SW480 (cell line): ENCODE data around the gene KLHL35.
"Not testable (repeated sequence)": the region's sequence is repeated elsewhere in the genome, so short reads cannot be mapped to it uniquely, and the experiment has no call there.

Experiments
- DNase-seq: peaks from one replicate; pipeline ENCODE4 v3.0.0-alpha.2; 2016; ENCODE audit warnings: low spot score

Gene KLHL35

DNA sequence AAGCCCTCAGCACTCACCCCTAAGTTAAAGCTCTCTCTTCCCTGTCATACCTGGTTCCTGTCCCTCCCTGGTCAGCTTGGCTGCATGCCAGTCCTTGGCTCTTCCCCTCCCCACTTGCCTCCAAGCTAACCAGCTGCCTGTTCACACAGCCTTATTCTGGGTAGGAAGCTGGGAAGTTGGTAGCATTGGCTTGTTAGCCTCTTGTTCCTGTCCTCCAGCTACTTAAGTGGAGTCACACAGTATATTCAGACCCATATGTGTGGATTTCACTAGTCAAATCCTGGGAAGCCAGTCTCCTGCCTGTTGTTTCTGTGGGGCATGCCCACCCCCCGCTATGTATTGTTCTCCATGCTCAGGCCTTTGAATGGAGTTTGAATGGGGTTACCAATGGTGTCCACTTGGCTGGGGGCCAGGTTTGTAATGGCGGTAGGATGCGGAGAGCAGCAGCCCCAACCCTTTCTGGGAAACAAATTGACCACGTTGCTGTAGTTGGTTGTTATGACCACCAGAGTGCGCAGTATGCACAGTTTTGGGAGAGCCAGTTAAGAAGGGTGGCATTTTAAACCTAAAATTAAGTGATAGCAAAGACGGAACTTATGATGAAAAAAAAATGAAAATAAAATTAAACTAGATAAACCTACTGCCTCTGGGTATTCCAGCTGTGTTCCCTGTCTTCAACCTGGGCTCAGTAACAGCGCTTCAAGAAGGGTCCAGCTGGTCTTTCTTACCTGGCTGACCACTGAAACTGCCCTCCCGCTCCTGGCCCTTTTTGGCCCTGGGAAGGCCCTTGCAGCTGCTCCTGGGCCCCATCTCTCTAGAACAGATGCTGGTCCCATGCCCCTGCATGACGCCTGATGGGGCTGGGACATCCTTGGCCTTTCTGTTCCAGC is 44.4 kb downstream of the KLHL35 start:
- peak; percentile 82 for DNase-seq

DNA sequence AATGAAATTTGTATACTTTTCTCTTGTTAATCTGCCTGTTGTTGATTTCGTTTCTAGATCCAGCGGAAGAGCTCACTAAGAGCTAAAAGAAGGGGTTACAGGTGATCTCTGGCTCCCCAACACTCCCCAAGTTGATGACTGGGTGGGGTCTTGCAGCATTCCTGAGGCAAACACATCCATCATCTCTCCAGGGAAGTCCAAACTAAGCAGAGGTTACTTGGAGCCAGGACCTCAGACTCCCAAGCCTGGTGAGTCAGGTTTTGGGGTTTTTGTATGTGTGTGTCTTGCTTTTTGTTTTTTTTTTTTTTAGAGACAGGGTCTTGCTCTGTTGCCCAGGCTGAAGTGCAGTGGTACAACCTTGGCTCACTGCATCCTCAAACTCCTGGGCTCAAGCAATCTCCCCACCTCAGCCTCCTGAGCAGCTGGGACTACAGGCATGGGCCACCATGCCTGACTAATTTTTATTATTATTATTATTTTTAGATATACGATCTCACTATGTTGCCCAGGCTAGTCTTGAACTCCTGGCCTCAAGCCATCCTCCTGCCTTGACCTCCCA is 45.2 kb downstream of the KLHL35 start:
- no peak for DNase-seq

DNA sequence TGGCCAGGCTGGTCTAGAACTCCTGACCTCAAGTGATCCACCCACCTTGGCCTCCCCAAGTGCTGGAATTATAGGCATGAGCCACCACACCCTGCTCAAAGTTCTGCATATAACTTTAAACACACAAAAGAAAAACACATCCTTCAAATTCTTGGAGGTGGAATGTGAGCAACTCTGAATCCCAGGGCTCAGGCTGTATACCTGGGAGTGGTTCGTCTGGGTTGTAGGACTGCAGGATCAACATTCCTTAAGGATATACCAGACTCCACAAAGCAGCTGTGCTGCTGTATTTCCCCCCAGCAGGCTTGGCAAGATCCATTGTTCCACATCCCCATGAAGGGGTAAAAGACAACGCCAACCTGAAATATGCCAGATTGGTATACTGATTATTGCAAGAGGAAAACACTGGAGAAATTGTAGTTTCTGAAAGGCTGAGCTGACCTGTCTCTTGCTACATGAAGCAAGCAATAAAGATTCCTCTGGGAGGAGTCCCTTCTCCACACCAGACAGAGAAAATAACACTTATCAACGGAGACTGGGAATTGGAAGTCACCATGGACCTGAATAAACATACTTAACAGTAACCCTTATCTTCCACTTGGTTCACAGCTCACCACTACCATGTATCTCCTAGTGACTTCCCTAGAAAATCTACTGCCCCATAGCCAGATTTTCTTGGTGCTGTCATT is 45.9 kb downstream of the KLHL35 start:
- peak; percentile 61 for DNase-seq

DNA sequence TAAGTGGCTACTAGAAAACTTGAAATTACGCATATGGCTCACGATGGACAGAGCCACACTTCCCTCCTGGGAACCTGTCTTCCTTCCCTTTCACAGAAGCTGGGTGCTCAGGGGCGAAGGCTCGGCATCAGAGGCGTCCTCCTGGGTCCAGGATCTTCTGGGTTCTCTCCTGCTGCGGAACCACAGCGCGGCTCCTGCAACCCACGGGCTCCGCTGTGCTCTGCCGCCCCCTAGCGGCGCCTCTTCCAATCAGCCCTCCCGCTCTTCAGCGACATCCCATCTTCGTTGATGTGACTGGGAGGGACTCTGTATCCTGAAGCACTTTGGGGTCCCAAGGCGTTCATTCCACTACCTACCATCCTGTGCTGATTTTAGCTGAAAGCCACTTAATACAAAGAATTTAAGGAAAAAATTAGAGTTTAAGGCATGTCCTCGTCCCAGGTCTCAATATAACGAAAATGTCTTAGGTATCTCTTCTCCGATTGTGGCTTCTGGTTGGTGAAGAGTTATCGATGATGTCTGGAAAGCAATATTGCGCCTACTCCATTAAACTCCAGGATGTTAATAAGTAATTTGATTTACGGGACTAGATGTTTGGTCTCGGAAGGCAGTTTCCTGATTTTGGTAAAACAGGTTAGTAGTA is 48.4 kb downstream of the KLHL35 start:
- peak; percentile 47 for DNase-seq

DNA sequence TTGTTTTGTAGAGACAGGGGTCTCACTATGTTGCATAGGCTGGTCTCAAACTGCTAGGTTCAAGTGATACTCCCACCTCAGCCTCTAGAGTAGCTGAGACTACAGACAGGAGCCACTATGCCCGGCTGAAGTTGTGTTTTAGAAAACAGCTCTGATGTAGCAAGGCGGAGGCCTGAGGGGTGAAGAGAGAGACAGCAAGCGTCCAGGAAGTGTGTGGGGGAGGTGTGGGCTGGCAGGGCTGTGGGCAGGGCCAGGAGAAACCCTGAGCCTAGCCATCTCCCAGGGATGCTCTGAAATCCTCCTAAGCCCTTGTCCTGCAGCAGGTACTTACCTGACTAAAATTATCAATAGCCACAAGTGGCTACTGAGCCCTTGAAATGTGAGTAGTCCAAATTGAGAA is 49.8 kb downstream of the KLHL35 start:
- no peak for DNase-seq

DNA sequence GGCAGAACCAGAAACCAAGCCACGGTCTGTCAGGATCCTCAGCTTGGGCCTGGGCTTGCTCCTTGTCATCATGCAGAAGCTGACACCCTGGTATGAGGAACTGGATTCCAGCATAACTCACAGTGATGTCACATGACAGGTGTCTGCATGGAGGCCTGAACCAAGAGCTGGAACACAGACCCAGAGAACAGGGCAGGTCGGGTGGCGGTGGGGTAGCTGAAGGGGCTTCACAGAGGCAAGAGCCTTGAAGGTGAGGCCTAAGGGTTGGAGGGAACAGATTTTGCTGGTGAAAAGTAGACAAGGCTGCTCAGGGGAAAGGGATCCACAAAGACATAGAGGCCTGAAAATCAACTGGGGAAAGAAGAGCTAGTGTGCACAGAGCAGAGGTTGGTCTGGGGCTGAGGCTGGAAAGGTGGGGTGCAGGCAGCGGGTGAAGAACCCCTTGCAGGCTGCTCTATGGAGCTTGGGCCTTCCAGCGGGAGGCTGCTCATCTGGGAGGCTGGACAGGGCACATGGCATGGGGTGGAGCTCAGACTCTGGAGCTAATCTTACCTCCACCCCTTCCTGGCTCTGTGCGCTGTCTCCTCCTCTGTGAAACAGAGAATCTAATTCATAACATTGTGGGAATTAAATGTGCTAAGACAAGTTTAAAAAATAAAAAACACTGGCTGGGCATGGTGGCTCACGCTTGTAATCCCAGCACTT is 52.1 kb downstream of the KLHL35 start:
- no peak for DNase-seq

DNA sequence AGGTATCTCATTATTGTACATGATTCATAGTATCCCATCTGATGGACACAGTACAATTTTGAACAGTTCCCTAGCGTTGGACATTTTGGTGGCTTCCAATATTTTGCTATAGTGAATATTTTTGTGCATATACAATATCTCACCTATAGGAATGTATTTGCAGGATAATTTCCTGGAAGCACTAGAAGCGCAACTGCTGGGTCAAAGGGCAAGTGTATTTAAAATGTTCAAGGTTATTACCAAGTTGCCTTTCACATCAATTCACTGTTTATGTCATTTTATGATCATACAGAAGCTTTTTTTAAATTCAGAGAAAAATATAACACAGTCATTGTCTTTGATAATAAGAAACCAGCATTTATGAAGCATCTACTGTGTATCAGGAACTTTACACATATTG is 52.8 kb downstream of the KLHL35 start:
- DNase-seq = no peak

DNA sequence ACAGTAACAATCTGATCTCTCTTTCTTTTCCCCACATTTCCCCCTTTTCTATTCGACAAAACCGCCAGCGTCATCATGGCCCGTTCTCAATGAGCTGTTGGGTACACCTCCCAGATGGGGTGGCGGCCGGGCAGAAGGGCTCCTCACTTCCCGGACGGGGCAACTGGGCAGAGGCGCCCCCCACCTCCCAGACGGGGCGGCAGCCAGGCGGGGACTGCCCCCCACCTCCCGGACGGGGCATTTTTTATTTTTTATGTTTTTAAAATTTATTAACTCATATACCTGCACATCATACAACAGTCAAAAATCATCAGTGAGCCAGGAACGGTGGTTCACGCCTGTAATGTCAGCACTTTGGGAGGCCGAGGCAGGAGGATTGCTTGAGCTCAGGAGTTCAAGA is 54.2 kb downstream of the KLHL35 start:
- DNase-seq = not testable (repeated sequence)

DNA sequence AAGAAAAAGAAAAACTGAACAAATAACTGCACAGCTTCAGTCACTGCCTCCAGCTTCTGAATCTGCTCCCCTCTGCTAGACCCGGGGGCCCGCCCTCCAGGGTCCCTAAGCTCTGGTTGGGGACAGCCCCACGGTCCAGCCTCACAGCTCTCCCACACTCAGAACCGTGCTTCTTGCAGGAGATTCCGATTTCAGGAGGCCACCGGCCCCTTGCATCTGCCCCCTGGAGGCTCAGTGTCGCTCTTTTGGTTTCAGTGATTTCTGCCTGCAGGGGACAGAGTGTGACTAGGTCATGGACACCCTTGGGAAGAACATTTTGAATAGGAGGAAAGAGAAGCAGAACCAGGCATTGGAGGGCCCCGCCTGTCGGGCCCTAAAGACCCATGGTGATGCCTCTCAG is 56.8 kb downstream of the KLHL35 start:
- no peak for DNase-seq

DNA sequence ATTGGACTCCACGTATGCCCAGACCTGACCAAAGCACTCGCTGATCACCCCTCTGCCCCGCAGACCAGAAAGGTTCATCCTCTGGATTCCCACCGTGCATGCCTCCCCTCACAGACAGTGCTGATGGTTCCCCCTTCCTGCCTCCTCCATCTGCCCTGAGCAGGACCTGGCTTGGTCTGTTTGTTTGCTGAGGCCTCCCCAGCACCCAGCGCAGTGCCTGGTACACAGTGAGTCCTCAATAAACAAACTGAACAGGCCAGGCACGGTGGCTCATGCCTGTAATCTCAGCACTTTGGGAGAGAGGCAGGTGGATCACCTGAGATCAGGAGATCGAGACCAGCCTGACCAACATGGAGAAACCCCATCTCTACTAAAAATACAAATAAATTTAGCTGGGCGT is 57.4 kb downstream of the KLHL35 start:
- DNase-seq = no peak

DNA sequence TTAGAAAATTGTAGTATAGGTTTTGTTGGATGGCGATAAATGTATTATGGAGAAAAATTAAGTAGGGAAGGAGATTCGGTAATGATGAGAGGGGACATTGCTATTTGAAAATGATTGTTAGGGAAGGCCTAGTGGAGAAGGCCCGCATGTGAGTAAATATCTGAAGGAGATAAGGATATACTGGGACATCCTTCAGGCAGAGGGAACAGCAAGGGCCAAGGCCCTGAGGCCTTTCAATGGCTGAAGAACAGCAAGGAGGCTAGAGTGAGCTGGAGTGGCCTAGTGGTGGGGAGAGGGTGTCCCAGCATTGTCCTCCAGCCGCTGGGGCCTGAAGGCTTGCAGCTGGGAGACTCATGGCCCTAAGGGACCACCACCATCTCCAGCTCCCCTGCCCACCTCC is 58.4 kb downstream of the KLHL35 start:
- DNase-seq = no peak

DNA sequence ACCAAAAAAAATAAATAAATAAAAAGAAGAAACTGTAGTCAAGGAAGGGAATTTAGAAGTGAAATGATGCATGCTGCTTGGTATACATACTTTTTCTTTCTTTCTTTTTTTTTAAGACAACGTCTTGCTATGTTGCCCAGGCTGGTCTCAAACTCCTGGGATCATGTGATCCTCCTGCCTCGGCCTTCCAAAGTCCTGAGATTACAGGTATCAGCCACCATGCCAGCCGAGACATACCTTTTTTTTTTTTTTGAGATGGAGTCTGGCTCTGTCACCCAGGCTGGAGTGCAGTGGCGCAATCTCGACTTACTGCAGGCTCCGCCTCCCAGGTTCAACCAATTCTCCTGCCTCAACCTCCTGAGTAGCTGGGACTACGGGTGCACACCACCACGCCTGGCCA is 59.8 kb downstream of the KLHL35 start:
- no peak for DNase-seq
